Activated T-cell treated with anti-CD3 and anti-CD28 coated beads for 1 hour (primary cell): ENCODE results near the gene OPA3.

ENCODE experiments used
- DNase-seq: peaks from one replicate; pipeline ENCODE4 v3.0.0-alpha.2; 2020; ENCODE audit warnings: low read depth

OPA3 gene

GRCh38 chr19:45567609-45568008, 17.0 kb downstream of the OPA3 start:
- DNase-seq: no peak

- no peak for DNase-seq
Measured at GRCh38 chr19:45564131-45564780, 20.3 kb downstream of the OPA3 start.

- DNase-seq: no peak
Measured at GRCh38 chr19:45560686-45561085, 23.9 kb downstream of the OPA3 start.

GRCh38 chr19:45560038-45560437, 24.6 kb downstream of the OPA3 start:
- DNase-seq: no peak

- DNase-seq: peak; percentile 58
Measured at GRCh38 chr19:45558399-45558878, 26.2 kb downstream of the OPA3 start.

GRCh38 chr19:45556835-45557234, 27.8 kb downstream of the OPA3 start:
- no peak for DNase-seq

GRCh38 chr19:45554481-45554880, 30.1 kb downstream of the OPA3 start:
- no peak for DNase-seq

GRCh38 chr19:45553464-45553863, 31.1 kb downstream of the OPA3 start:
- DNase-seq: no peak

GRCh38 chr19:45547965-45548609, 36.5 kb downstream of the OPA3 start:
- DNase-seq: no peak

GRCh38 chr19:45547211-45547770, 37.3 kb downstream of the OPA3 start:
- no peak for DNase-seq

- DNase-seq: no peak
Measured at GRCh38 chr19:45542234-45542668, 42.4 kb downstream of the OPA3 start.

- no peak for DNase-seq
Measured at GRCh38 chr19:45539459-45539858, 45.1 kb downstream of the OPA3 start.

- no peak for DNase-seq
Measured at GRCh38 chr19:45531349-45531748, 53.3 kb downstream of the OPA3 start.

GRCh38 chr19:45529420-45529785, 55.2 kb downstream of the OPA3 start:
- no peak for DNase-seq

GRCh38 chr19:45528744-45529419, 55.7 kb downstream of the OPA3 start:
- no peak for DNase-seq

- no peak for DNase-seq
Measured at GRCh38 chr19:45528149-45528743, 56.4 kb downstream of the OPA3 start.

- DNase-seq: no peak
Measured at GRCh38 chr19:45527731-45528130, 56.9 kb downstream of the OPA3 start.

- DNase-seq: no peak
Measured at GRCh38 chr19:45526971-45527370, 57.6 kb downstream of the OPA3 start.

- no peak for DNase-seq
Measured at GRCh38 chr19:45526143-45526542, 58.5 kb downstream of the OPA3 start.

- DNase-seq: no peak
Measured at GRCh38 chr19:45524575-45525129, 60.0 kb downstream of the OPA3 start.

- DNase-seq: peak; percentile 49
Measured at GRCh38 chr19:45523642-45524256, 60.9 kb downstream of the OPA3 start.
